ENCODE measurements around the gene R3HDM2. TPM values are rescaled to one million over a fixed set of nuclear protein-coding genes. Genes with fewer than 3 reads are reported as not detected.

Gene R3HDM2
- total RNA-seq, 1 experiment from 2014 or later = 45.4 TPM

- TSS peak; percentile 47 for BruUV-seq (replicated peaks)
- CTCF ChIA-PET = interaction anchor here (0.6 to 1.7 kb wide), 3 partner anchors 9 to 248 kb away, joined by 3 to 7 read pairs (median 6); no protein-coding TSS in a partner anchor
- Histone ChIP-seq H3K9me3 (ENCODE audit: control insufficient read depth in 1 of 2, insufficient read depth in 1 of 2, low read depth in 1 of 2, low read length in 2 of 2) (no peaks in the 10 kb centered on the region), H3K4me3 (replicated peaks in 1 of 2; ENCODE audit: low read depth in 1 of 2, low read length in 2 of 2) (peak overlapping the region; percentile 75), H3K36me3 (ENCODE audit: control insufficient read depth in 1 of 2, insufficient read depth in 2 of 2, low read length in 2 of 2) (no peaks in the 10 kb centered on the region), H3K79me2 (ENCODE audit: insufficient read depth, low read length) (no peaks in the 10 kb centered on the region), H3K27ac (ENCODE audit: low read depth, low read length) (peak overlapping the region; percentile 65), H3K27me3 (ENCODE audit: insufficient read depth, low read length) (peaks cover 4% of the 10 kb centered on the region), H4K20me1 (ENCODE audit: insufficient read depth) (no peaks in the 10 kb centered on the region), H3K4me2 (ENCODE audit: low read length) (peak overlapping the region; percentile 99), H3K9me2 (ENCODE audit: insufficient read depth) (no peaks in the 10 kb centered on the region), H3K9ac (ENCODE audit: low read length) (peak overlapping the region; percentile 56), H2AFZ (ENCODE audit: low read depth, low read length, poor library complexity, severe bottlenecking) (peak overlapping the region; percentile 81), H3K4me1 (ENCODE audit: control insufficient read depth in 1 of 2, insufficient read depth in 2 of 2, low read length in 2 of 2) (peaks cover 20 to 44% of the 10 kb centered on the region in 2 experiments)
- ATAC-seq (peak; percentile 81), DNase-seq (ENCODE audit: low read depth, low spot score) (peak; percentile 93)
- intact Hi-C loops (cut with micrococcal nuclease) = loop anchor here (5.0 kb wide), 1 partner anchor 375 kb away; the partner anchor contains the start of gene NAB2
- POLR2A ChIA-PET = no interaction called here
- RAD21 ChIA-PET (ENCODE audit: low non-redundant PET in 1 of 2, low total read pairs in 2 of 2, uncharacterized antibody in 2 of 2, unreplicated experiment in 2 of 2) = no interaction called here
- TF ChIP-seq EGR1 (IDR thresholded peaks at IDR 0.05; ENCODE audit: low read depth) (no peak), YY1 (IDR thresholded peaks at IDR 0.05; ENCODE audit: extremely low read depth, insufficient replicate concordance, low read depth, low read length) (peak; percentile 43), CTCF (IDR thresholded peaks at IDR 0.05 in 2 of 3, conservative IDR thresholded peaks at IDR 0.05 in 1 of 3; ENCODE audit: borderline replicate concordance in 1 of 3, insufficient read depth in 1 of 3, low read depth in 2 of 3, low read length in 2 of 3) (peak in 2 of 3 experiments; percentile 97 to 98; a peak in 4 of 6 replicates), POLR2AphosphoS5 (IDR thresholded peaks at IDR 0.05; ENCODE audit: low read depth, low read length) (peak; percentile 78), ZBTB33 (IDR thresholded peaks at IDR 0.05; ENCODE audit: extremely low read depth, insufficient replicate concordance, low read length) (no peak)
These were observed 31.5 kb upstream of the R3HDM2 start for GRCh38 chr12:57462251-57462911.

Measured in HCT116 (cell line).